Lower leg skin (tissue), 3 donors: ENCODE results near the gene IPP.

Experiments
- POLR2A ChIP-seq, 2 donors: fragments of 450-650 bp; IDR thresholded peaks; one replicate each; pipeline ENCODE4 v1.6.1; 2016 to 2017; ENCODE audit warnings: antibody characterized with exemption in 2 of 2, mild to moderate bottlenecking in 1 of 2, moderate library complexity in 1 of 2
- TF ChIP-seq, protein P1 (sequence below), 3 donors: fragments of 450-650 bp; IDR thresholded peaks; one replicate each; pipeline ENCODE4 v1.5.1; 2016; ENCODE audit warnings: antibody characterized with exemption in 3 of 3, mild to moderate bottlenecking in 3 of 3, moderate library complexity in 2 of 3

DNA sequence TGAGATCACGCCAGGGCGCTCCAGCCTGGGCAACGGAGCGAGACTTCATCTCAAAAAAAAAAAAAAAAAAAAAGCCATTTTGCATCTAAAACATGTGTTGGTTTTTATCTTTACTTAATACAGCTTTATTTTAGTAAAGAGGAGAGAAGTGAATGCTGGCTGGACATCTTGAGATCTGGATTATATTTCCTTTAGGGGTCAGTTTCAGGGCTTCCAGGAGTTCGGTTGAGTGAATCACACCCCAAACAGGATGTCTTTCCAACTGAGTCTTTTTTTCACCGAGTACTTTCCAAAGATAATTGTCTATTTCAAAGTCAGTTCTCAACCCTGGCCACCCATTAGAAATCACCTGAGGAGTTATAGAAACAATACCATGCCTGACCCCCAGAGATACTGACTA lies 16.6 kb upstream of the IPP start:
- no peak for TF ChIP-seq POLR2A (IDR thresholded peaks at IDR 0.05)
- TF ChIP-seq, protein P1, sequence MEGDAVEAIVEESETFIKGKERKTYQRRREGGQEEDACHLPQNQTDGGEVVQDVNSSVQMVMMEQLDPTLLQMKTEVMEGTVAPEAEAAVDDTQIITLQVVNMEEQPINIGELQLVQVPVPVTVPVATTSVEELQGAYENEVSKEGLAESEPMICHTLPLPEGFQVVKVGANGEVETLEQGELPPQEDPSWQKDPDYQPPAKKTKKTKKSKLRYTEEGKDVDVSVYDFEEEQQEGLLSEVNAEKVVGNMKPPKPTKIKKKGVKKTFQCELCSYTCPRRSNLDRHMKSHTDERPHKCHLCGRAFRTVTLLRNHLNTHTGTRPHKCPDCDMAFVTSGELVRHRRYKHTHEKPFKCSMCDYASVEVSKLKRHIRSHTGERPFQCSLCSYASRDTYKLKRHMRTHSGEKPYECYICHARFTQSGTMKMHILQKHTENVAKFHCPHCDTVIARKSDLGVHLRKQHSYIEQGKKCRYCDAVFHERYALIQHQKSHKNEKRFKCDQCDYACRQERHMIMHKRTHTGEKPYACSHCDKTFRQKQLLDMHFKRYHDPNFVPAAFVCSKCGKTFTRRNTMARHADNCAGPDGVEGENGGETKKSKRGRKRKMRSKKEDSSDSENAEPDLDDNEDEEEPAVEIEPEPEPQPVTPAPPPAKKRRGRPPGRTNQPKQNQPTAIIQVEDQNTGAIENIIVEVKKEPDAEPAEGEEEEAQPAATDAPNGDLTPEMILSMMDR (IDR thresholded peaks at IDR 0.05) = no peak
